Stimulated activated CD8-positive, alpha-beta memory T cell treated with anti-CD3 and anti-CD28 coated beads, Interleukin-15, amount 100 ng/mL, for 1 hour (primary cell): ENCODE results near the gene WDFY2.
A peak's percentile ranks its signal among the peaks of the same experiment; 100 is the strongest.
"Not testable (repeated sequence)": the region's sequence is repeated elsewhere in the genome, so short reads cannot be mapped to it uniquely, and the experiment has no call there.

Experiments used
- DNase-seq: peaks from one replicate; pipeline ENCODE4 v3.0.0-alpha.2; 2020; ENCODE audit warnings: low read depth

Gene WDFY2

GRCh38 chr13:51564252-51564651, 20.0 kb upstream of the WDFY2 start:
- DNase-seq: no peak

DNA sequence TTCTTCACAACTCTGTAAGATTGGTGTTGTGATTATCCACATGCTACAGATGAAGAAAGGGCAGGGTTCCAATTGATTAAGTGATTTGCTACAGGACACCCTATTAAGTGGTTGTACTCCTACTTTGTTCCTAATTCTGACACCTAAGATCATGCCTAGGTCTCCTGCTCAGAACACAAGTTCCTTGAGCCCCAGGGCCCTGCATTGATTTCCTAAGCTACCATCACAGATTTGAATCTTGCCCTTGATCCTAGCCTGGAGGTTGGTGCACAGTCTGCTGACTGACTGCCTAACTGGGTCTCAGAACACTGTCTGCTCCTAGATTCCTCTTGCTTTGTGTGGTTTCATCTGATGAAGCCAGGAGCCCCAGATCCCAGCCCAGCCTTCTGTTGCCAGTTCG, 19.6 kb upstream of the WDFY2 start:
- DNase-seq: no peak

DNA sequence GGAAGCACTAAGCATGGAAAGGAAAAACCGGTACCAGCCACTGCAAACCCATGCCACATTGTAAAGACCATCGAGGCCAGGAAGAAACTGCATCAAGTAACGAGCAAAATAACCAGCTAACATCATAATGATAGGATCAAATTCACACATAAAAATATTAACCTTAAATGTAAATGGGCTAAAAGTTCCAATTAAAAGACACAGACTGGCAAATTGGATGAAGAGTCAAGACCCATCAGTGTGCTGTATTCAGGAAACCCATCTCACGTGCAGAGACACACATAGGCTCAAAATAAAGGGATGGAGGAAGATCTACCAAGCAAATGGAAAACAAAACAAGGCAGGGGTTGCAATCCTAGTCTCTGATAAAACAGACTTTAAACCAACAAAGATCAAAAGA, 15.3 kb upstream of the WDFY2 start:
- DNase-seq: not testable (repeated sequence)

DNA sequence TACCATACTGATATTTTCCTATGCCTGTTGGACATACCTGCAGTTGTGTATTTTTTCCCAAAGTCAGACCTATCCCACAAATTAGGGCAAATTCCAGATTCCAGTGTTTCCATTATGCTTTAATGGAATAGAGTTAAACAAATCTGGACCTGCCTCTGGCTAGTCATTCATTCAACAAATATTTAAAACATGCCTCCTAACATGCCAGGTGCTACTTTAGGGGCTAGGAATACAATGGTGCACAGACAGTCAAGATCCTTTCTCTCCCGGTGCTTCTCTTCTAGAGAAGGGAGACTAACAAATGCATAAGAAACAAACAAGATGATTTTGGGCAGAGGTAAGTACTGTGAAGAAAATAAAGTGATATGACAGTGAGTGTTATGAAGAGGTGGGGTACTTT, 7.5 kb upstream of the WDFY2 start:
- no peak for DNase-seq

DNA sequence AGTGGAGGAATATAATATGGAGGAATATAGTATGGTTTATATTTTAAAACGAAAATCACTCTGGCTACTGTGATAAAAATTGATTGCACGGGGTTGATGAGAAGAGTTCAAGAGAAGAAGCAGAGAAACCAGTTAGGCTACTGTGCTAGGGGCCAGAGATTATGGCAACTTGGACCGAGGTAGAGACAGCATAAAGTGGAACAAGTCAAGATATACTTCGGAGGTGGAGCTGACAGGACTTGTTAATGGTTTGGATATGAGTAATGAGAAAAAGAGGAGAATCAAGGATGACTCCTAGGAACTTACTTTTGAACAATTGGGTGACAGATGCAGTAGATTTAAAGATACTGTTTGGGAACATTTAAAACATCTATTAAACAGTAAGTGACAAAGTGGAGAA, 6.6 kb upstream of the WDFY2 start:
- DNase-seq: no peak

GRCh38 chr13:51579676-51580075, 4.6 kb upstream of the WDFY2 start:
- DNase-seq: no peak

- DNase-seq: no peak
Observed at GRCh38 chr13:51581148-51581820, 3.0 kb upstream of the WDFY2 start.

DNA sequence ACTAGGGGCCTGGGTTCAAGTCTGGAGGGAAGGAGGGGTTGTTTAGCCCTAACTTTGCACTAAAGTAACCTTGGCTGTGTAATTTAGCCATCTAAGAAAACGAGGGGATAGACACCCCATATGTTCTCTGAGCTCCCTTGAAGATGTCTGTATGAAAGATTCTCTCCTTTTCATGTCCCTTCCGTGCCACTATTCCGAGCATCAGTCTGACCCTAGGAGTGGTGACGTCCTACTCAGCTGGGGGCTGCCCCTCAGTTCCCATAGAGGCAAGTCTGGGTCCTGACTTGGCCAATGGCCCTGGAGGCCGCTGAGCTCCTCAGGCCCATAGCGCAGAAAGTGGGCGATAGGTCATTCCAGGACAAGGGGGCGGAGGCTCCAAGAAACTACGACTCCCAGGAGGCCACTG, 790 bp upstream of the WDFY2 start:
- DNase-seq: no peak

DNA sequence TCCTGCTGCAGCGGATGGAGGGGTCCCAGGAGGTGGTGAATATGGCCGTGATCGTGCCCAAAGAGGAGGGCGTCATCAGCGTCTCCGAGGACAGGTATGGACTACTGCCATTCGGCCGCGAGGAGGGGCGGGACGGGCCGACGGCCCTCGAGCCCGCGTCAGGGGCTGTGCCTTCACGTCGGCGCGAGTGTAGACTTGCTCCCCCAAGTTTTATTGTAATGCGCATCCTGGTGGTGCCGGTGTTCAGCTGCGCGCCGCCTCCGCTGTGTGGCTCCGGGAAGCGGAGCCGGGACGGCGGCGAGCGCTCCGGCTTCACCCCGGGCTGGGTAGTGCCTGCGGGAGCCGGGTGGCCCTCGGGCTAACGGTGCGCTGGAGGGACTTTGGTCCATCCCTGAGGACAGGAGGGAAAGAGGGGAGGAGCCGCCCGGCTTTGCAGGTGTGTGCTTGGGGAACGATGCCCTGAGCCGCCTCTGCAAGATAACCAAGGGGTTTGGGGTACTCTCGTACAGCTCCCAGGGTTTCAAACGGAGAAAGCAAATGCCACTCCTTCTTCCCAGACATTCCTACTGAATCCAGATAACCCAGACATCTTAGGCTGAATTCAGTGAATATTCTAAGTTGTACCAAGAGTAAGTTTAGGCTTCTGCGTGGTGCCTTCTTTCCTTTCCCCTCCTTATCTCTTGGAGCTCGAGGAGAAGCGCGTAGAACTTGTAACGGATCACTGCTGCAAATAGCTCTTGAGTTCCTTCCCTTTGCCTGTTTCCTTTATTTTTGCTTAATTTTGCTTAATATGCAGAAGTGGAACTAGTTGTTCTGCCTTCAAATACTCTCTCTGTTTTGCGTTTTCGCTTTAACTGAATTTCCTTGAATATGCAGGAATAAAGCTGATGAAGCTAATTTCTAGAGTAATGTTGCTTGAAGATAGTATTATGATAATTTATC, 740 bp downstream of the WDFY2 start:
- peak; percentile 24 for DNase-seq

DNA sequence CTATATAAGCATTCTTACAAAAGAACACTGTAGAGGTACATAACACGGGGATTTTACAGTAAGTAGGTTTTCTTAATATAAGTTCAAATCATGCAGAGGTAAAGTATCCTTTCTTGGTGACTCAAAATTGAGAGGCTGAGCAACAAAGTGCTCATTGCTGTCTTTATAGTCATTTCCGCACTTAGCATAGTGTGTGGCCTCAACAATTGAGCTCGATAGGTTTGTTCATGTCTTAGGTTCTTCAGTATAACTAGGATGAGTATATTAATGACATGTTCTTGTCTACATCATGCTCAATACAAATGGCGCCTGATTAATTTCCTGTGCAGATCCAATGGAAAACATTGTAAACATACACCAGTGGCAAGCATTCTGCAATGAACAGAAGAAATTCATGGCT, 1.4 kb downstream of the WDFY2 start:
- no peak for DNase-seq

DNA sequence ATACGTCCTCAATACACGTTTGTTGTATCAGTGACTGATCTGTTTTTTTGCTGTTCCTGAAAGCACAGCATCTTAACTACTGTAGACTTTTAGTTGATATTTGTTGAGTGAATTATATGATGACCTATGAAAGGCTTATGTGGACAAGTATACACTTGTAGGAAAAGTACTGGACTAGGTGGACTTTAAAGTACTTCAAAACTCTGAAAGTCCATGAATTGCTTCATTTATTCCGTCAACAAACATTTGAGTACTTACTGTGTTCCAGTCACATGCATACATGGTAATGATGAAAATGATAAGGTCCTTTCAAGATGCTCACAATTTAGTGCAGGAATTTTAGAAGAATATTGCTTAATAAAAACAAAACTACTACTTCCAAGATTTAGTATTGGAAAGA, 3.1 kb downstream of the WDFY2 start:
- DNase-seq: no peak

DNA sequence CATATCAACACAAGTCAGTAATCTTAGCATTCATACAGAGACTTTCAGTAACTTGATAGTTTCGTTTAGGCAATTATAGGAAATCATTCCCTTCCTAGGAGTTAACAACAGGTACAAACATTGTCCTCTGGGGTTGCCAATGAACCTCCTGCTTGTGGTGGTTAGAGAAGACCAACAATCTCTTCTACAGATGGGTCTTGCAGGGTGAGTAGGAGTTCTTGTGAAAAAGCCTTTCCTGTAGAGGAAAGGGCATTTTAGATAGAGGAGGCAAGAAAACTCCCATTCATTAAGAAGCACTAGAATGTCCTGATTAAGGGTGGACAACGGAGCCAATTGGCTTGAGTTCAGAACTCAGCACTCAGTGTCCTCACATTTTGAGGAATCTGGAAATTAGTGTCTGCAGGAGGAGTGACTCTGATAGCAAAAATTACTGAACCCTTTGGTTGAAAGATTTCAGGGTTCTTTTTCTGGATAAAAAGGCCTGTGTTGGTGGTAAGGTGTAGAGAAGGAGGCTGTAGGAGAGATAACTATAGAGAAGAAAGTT, 4.2 kb downstream of the WDFY2 start:
- no peak for DNase-seq

- DNase-seq: no peak
Observed at GRCh38 chr13:51589793-51590192, 5.5 kb downstream of the WDFY2 start.

DNA sequence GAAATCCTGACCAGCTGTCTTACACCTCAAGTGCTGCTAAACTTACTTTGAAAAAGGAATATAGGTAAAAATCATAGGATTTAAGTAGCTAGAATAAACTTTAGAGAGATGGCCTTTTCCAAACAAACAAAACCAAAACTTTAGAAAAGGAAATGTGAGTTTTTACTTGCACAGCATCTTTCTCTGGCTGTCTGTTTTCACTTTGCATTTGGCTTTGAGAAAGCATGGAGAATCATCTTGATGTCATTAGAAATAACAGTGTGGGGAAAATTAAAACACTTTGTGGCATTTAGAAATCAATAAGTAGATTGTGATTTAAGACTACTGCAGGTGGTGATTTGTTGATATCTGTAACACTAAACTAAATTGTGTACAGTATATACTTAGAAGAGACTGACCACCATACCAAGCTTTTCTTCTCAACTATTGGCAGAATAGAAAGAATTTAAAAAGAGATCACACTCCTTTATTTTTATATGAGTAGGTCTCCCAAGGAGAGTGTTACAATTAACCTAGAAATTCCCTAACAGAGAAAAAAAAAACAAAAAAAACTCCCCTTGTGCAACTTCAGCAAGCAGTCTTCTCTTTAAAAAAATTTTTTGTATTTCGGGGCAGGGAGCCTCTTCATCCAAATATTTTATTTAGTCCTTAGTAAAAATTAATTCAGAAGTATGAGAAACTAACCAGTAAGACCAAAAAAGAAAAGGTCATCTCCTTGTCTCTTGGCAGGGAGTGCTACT, 6.1 kb downstream of the WDFY2 start:
- no peak for DNase-seq

- no peak for DNase-seq
Observed at GRCh38 chr13:51590971-51591627, 6.8 kb downstream of the WDFY2 start.

DNA sequence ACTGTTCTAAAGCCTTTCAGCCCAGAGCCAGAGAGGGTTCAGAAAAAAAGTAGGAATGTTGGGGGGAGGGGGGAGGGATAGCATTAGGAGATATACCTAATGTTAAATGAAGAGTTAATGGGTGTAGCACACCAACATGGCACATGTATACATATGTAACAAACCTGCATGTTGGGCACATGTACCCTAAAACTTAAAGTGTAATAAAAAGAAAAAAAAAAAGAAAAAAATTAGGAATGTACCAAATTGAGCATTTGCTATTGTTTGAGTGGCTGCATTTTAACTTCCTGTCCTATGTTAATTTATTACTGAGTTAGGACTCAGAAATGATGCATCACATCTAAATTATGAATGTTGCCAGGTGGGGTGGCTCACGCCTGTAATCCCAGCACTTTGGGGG, 7.7 kb downstream of the WDFY2 start:
- not testable (repeated sequence) for DNase-seq

- no peak for DNase-seq
Observed at GRCh38 chr13:51594432-51594831, 10.2 kb downstream of the WDFY2 start.

GRCh38 chr13:51595416-51595815, 11.2 kb downstream of the WDFY2 start:
- no peak for DNase-seq

- DNase-seq: no peak
Observed at GRCh38 chr13:51596541-51596940, 12.3 kb downstream of the WDFY2 start.

DNA sequence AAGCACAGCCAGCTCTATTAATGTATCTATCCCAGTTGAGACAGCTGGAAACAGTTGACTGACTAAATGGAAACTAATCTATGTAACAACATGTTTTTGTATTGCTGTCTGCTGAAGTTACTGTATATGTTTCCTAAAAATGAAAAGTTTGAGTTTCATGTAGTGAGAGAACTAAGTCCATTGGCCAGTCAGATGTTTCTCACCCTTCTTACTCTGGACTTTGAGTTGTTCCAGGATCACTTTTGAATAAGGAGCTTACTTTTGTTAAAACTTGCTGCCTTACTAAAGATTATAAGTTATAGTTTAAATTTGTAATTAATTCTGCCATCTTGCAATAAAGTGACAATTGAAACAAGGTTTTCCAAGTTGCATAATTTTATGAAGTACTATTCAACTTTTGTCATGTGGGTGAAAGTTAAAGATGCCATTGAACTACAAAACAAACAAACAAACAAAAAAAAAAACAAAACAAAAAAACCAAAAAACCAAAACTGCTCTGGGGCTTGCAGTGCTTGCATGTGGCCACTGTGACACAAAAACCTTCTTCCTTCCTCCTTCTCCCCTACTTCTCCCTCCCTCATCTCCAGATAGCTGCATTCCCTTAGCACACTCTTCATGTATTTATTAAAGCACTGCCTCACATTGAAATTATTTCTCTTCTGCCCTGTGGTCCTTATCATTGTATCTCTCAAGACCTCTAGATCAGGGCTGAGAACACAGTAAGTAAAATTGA, 15.3 kb downstream of the WDFY2 start:
- DNase-seq: no peak

DNA sequence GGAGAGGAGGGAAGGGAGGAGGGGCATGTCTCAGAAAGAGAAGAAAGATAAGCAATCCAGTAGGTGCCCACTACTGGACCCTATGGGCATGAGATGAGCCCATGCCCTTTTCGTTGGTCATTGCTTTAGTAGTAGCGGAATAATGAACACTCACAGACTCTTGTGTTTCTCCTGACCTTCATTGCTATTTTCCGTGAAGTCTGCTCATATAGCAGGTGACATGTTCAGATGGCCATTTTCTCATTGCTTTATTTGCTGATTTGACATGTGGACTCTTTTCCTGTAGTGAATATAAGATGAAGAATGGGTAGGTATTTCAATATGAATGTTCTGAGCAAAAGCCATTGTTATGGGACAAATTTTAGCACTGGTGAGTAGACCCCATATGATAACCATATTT, 16.4 kb downstream of the WDFY2 start:
- no peak for DNase-seq
